GM04503 (cell line): ENCODE measurements around the gene CFAP251.
"Not testable (repeated sequence)": the region's sequence is repeated elsewhere in the genome, so short reads cannot be mapped to it uniquely, and the experiment has no call there.

ENCODE experiments used
- DNase-seq: peaks from one replicate; pipeline ENCODE4 v3.0.0-alpha.2; 2012; ENCODE audit warnings: low read depth

Gene CFAP251

DNA sequence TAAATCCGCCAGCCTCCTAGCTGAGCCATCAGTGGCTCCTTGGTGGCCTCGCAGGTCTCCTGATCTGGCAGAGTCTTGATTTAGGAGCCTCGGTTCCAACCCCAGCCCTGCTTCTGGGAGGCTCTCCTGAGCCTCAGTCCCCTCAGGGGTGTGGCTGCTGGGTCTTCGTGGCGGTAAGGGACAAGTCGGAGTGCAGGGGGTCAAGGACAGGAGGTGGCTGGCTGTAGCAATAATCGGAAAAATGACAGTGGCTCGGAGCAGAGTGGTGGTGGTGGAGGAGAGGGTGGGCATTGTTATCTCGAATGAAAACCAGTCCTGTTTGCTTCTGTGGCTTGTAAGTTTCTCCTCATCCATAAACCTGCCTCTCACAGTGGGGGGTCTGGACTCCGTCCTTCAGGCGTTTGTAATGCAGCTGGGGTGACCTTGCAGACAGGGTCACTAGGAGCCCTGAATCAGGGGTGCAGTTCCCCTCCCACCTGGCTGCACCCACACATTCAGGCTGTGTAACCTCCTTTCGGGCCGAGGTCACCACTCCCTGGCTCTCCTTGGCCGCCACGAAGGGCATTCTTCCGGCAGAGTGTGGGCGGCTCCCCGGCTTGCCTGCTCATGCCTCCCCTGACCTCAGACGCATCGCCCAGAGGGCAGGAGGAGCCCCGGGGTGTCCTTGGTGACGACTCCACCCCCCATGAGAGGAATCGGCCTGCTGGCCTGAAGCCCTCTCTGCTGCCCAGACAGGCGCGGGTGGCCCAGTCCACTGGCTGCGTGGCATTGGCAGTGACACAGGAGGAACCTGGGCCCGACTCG lies 111.4 kb downstream of the CFAP251 start:
- no peak for DNase-seq

DNA sequence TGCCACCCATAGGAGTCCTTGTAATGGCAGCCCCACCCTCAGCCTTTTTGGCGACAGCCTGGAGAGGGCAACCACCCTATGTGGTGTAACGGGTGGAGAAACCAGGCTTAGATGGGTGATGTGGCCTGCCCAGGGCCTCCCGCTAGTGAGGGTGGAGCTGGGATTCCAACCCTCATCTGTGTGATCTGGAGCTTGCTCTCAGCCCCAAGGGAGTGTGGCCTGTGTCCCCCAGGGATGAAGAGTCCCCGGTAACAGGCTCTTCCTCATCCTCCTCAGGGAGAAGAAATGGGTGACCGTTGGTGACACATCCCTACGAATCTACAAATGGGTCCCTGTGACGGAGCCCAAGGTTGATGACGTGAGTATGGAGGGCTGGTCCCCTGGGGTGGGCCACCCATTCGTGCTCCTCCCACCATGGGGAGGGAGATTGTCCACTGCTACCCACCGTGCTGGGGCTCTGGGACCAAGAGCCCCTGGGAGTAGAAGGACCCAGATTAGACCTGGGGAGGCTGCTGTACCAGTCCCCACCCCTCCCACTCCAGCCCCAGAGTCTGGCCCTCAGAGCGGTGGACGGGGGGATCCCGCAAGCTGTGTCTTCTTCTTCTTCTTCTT lies 112.1 kb downstream of the CFAP251 start:
- DNase-seq = no peak

DNA sequence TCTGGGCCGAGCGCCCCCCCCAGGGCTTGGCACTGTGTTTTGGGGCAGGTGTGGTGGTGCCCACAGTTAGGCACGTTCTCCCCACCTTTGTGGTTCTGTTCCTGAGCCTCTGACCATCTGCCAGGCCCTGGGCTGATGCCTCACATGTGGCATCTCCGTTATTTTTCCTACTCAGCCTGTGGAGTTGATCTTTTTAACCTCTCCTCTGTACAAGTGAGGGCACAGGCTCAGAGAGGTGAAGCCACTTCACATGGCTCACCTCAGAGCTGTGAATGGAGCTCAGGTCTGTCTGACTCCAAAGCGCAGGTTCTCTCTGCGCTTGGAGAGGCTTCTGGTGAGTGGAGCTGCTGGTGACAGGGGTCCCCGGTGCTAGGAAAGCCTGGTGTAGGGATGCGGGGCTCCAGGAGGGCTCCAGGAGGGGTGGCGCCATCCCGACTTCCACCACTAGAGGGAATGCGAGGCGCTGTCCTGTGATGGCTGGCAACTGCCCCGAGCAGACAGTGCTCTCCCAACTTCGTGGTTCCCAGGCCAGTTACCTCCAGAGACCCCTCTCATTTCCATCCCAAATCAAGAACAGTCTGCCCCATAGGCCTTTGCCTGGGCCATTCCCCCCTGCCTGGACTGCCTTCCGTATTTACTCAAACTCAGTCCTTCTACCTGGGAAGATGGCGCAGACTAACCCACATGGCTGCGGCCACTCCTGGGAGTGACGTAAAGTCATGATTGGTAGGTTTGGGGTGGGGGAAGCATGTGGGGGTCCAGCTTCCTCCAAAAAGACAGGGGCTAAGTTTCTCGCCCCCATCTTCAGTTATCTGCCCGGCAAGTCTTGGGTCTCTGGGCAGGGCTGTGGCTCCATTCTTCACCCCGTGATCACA lies 113.2 kb downstream of the CFAP251 start:
- DNase-seq = no peak

DNA sequence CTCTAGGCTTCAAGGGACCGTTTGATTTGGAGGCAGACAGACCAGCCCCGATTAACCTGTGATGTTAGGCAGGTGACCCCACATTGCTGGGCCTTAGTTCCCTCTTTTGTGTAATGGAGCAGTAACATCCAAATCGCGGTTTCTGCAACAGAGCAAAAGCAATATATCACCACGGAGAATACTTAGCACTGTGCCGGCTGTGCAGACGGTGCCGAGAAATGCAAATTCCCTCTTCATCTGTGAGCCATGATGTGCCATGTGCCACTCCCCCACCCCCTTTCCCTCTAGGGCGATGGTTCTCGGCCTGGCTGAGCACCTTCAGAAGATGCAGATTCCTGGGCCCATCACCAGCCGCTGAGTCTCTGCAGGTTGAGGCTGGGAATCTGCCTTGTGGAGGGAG lies 114.2 kb downstream of the CFAP251 start:
- DNase-seq = no peak

DNA sequence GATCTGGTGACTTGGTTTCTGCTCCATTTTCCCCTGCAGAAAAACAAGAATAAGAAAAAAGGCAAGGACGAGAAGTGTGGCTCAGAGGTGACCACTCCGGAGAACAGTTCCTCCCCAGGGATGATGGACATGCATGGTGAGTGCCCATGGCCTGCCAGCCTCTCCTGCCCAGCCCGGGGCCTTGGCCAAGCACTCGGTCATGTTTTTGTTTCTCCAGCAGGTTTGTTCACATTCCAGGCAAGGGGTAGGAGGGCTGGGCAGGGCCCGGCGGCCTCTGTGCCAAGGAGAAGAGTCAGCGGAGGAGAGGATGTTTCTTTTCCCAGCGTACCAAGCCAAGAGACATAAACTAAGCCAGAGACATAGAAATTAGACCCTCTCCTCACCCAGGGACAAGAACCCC lies 116.9 kb downstream of the CFAP251 start:
- DNase-seq = no peak

DNA sequence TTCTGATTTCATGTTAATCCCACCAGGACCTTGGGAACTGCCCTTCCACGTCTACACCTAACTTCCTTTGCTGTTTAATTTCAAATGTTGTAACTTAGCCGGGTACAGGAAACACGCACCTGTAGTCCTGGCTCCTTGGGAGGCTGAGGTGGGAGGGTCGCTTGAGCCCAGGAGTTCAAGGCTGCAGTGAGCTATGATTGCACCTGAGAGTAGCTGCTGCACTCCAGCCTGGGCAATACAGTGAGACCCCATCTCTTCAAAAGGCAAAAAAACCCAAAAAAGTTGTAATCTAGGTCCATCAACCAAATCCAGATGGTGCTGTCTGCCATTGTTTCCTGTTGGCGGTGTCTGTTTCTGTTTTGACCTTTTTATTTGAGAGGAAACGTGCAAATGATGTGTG lies 117.8 kb downstream of the CFAP251 start:
- no peak for DNase-seq

DNA sequence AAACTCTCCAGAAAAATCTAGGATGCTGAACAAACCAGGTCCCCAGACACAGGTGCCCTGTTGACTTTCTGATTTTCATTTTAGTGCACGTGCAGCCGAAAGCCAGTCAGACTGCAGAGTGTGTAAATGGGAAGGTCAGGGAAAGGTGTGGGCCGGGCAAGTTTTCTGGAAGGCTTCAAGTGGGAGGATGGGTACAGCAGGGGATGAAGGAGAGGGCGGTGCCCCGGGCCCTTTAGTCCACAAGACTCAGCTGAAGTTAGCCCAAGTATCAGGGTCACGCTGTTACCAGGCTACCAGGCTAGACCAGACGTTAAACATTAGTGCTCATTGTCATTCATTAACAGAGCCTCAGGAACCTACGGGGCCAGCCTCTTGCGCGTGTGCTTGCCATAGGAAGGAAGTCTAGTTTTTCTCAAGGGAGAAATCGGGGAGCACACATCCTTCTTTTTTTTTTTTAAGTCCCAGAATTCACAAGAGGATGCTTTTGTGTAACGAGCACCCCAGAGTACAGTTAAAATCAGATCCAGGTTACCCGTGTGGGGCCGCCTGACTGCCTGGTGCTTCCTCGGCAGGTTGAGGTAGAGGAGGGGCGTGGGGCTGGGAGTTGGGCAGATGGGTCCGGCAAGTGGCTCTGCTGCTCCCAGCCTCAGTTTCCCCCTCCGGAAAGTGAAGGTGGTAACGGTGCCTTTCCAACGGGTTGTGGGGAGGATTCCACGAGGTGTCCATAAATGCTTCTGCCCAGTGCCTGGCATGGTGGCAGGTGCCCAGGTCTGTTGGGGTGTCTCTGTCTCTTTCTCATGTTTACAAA lies 122.4 kb downstream of the CFAP251 start:
- DNase-seq = no peak

DNA sequence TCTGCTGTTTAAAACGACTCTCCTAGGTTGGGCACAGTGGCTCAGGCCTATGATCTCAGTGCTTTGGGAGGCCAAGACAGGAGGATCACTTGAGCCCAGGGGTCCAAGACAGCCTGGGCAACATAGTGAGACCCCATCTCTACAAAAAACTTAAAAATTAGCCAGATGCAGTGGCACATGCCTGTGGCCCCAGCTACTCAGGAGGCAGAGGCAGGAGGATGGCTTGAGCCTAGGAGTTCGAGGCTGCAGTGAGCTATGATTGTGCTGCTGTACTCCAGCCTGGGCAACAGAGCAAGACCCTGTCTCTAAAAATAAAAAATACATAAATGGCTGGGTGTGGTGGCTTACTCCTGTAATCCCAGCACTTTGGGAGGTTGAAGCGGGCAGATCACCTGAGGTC lies 123.1 kb downstream of the CFAP251 start:
- DNase-seq = not testable (repeated sequence)

DNA sequence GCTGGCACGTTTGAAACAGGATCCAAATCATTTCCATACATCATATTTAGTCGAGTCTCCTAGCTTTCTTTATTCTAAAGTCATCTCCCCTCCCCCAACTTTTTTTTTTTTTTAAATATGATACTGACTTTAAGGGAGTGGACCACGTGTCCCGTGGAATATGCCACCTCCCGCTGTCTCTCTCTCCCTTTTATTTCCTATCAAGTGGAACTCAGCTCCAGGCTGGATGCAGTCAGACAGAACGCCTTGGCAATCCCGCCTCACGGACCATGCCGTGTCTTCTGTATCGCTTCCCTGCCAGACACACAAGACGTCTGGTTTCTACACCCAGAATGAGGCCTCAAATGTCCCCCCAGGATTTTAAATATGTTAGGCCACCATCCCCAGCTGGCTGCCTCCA lies 124.5 kb downstream of the CFAP251 start:
- no peak for DNase-seq

DNA sequence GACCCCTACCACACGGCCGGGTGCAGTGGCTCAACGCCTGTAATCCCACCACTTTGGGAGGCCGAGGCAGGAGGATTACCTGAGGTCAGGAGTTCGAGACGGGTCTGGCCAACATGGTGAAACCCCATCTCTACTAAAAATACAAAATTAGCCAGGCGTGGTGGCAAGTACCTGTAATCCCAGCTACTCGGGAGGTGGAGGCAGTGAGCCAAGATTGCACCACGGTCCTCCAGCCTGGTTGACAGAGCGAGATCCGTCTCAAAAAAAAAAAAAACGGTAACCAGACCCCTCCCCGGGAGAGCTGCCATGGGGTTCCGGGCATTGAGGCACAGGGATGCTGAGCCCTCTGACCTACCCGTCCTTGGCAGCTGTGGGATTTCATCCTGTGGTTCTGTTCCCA lies 125.1 kb downstream of the CFAP251 start:
- DNase-seq = no peak

DNA sequence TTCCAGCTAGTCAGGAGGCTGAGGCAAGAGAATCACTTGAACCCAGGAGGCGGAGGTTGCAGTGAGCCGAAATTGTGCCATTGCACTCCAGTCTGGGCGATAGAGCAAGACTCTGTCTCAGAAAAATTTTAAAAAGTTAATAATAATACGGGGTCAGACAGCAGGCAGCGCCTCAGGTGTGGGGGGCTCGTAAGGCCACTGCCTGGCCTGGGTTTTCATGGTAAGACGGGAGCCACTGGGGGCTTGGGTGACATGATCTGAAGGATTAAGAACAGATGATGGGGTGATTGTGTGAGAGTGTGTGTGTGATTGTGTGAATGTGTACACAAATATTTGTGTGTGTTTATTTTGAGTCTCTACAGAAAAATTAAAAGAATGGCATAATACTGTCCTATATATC lies 126.9 kb downstream of the CFAP251 start:
- no peak for DNase-seq

DNA sequence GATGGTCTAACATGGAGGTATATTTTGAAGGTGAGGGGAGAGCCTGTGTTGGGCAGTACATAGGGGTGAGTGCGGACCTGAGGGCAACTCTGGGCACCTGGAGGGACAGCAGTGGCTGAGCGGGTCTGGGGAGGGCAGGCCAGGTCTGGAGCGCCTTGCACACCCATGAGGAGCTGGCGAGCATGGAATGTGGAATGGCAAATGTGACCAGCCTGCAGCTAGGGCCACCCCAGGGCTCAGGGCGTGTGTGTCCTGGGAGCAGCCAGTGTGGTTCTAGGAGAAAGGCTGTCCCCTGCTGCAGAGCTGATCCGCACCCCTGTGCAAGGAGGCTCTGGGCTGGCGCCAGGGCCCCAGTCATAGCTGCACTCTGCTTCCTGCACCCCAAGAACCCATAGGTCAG lies 127.8 kb downstream of the CFAP251 start:
- DNase-seq = no peak

DNA sequence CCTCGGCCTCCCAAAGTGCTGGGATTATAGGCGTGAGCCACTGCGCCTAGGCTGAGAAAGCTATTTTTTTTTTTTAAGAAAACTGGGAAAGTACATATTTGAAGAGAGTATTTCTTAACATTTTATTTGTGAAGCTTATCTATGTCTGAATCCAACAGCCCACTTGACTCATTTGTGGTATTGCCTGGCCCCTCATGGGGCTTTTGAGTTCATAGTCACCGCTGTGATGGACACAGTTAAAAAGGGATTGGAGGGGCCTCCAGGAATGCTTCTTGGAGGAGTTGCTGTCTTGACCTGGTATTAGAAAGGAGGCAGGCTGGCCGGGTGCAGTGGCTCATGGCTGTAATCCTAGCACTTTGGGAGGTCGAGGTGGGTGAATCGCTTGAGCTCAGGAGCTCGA lies 129.8 kb downstream of the CFAP251 start:
- DNase-seq = no peak

DNA sequence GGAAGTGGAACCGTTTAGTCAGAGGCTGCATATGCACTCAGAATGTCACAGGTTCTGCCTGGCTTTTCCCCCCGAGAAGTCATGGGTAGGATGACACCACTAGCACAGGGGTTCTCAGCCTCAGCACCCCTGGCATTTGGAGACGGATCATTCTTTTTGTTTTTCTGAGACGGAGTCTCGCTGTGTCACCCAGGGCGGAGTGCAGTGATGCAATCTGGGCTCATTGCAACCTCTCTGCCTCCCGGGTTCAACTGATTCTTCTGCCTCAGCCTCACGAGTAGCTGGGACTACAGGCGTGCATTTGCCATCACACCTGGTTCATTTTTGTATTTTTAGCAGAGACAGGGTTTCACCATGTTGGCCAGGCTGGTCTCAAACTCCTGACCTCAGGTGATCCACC lies 131.4 kb downstream of the CFAP251 start:
- DNase-seq = no peak

DNA sequence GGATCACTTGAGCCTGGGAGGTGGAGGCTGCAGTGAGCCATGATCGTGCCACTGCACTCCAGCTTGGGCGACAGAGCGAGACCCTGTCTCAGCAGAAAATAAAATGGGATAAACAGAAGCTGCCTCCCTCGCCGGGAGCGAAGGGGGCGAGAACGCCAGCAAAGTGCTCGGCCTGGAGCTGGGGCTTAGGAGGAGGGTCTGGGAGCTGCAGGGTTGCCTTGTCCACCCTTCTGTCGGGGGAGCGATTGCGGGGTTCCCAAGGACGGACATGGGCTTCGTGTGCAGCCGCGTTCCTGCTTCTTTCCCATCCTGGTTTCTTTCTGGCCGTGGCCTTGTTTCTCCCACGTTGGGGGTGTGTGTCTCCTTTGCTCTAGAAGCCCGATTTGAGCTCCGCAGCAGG lies 132.3 kb downstream of the CFAP251 start:
- DNase-seq = no peak

DNA sequence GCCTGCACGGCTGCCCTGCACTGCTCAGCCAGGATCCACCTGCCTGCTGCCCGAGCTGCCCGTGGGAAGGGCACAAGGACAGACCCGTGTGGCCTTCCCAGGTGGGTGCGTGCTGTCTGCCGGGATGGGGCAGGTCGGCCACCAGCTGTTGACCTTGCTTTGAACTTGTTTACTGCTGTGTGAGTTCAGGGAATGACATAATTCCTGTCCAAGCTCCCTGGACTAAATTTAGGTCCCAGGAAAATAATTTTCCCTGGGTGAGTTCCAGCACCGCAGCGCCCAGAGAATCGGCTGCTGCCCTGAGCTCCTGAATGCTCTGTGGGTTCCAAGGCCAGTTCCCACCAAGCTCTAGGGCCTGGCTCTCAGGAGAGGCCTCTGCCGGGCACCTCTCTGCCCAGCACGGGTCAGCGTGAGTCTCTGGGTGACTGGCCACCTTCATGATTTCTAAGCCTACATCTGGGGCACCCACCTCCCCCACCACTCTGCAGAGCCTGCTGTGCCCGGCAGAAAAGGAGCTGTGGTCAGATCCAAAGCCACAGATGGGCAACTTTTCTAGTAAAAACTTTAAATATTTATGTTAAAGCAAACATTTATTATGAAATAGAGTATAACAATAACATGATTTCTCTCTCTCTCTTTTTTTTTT lies 133.0 kb downstream of the CFAP251 start:
- no peak for DNase-seq

DNA sequence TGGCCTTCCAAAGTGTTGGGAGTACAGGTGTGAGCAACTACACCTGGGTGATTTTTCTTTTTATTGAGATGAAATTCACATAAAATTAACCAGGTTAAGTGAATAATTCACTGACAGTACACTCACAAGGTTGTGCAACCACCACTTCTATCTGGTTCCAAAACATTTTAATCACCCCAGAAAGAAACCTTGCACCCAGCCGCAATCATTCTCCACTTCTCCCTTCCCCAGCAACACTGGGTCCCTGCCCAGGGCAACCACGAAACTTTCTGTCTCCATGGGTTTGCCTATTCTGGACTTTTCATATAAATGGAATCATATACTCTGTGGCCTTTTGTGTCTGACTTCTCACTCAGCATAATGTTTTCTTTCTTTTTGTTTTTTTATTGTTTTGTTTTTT lies 133.9 kb downstream of the CFAP251 start:
- DNase-seq = no peak
